Caki2 (cell line): ENCODE results near the gene ARAP1. TPM values are rescaled to one million over a fixed set of nuclear protein-coding genes. Genes with fewer than 3 reads are reported as not detected.

ENCODE experiments used
- DNase-seq: peaks from one replicate; pipeline ENCODE4 v3.0.0-alpha.2; 2015; ENCODE audit warnings: low read depth
- in situ Hi-C: cut with HindIII; loops from 2 replicates; pipeline ENCODE4 v1.10.0; 2016; ENCODE audit warnings: low sequenced_read_pairs, low pct_unique_long_range_greater_than_20kb, mixed read lengths
- total RNA-seq: library from RNA; depleted of rRNA; stranded (reverse); fragments of >200 nt; shearing (Covaris generic); gene quantifications from 2 replicates; pipeline ENCODE4 v1.2.3, GENCODE V29; 2014; ENCODE audit warnings: low replicate concordance

ARAP1 gene
- total RNA-seq, 1 experiment from 2014 or later = 45.6 TPM

GRCh38 chr11:72781313-72782080 is 29.3 kb upstream of the ARAP1 start:
- in situ Hi-C loops = no loop called here
- DNase-seq = no peak

DNA sequence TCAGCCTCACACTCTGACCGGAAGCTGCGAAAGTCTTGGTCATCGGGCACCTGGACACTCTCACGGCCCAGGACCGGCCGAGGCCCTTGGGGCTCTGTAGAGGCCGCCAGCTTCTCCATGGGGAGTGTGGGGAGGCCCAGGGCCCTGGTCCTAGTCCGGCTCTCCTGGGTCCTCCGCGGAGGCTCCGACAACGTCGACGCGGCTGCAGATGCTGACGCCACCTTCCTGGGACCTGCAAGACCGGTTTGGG is 28.8 kb upstream of the ARAP1 start:
- no peak for DNase-seq
- in situ Hi-C loops = no loop called here

- in situ Hi-C loops = no loop called here
- DNase-seq = no peak
Measured at GRCh38 chr11:72780296-72781062, 28.3 kb upstream of the ARAP1 start.

DNA sequence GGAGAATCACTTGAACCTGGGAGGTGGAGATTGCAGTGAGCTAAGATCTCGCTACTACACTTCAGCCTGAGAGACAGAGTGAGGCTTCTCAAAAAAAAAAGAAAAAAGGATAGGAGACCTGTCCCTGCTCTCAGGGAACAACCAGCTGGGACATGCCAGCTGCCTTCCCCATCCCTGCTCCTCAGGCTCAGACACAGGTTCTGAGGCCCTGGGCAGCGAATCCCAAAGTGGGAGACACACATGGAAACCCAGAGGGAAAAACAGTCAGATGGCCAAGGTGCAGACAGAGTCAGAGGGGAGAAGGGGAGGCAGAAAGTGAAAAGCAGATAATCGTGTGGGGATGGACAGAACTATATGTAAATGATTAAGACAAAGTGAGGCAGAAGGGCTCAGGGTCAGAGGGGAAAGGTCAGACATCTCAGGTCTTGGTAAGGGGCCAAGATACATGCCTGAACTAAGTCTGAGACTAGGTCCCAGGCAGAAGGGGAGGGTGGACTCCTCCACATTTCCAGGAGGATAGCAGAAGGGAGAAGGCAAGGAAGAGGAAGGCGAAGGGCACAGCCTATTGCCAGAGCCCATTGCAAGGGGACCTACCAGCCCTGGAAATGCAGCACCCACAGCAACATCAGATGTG is 27.4 kb upstream of the ARAP1 start:
- DNase-seq = no peak
- in situ Hi-C loops = no loop called here

GRCh38 chr11:72778535-72779494 is 26.6 kb upstream of the ARAP1 start:
- DNase-seq = no peak
- in situ Hi-C loops = no loop called here

DNA sequence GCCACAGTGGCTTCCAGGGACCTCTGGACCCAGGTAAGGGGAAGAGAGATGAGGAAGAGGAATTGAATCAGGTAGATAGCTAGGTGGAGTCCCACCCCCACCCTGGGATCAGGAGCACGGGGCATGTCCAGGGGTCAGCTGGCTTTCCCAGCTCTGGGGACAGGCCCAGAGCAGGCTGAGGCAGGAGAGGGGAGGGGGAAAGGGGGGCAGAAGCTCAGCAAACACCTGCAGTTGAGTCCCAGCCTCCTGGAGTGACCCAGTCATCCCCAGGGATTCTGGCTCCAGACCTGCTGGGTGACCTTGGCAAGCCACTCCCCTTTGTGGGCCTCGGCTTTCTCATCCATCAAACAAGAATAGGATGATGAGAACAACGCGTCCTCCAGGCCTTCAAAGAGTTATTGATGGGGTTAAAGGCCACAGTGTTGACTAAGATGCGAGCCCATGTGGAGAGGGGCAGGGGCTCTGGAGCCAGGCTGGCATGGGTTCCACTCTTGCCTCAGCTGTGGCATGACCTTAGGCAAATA is 25.6 kb upstream of the ARAP1 start:
- in situ Hi-C loops = no loop called here

DNA sequence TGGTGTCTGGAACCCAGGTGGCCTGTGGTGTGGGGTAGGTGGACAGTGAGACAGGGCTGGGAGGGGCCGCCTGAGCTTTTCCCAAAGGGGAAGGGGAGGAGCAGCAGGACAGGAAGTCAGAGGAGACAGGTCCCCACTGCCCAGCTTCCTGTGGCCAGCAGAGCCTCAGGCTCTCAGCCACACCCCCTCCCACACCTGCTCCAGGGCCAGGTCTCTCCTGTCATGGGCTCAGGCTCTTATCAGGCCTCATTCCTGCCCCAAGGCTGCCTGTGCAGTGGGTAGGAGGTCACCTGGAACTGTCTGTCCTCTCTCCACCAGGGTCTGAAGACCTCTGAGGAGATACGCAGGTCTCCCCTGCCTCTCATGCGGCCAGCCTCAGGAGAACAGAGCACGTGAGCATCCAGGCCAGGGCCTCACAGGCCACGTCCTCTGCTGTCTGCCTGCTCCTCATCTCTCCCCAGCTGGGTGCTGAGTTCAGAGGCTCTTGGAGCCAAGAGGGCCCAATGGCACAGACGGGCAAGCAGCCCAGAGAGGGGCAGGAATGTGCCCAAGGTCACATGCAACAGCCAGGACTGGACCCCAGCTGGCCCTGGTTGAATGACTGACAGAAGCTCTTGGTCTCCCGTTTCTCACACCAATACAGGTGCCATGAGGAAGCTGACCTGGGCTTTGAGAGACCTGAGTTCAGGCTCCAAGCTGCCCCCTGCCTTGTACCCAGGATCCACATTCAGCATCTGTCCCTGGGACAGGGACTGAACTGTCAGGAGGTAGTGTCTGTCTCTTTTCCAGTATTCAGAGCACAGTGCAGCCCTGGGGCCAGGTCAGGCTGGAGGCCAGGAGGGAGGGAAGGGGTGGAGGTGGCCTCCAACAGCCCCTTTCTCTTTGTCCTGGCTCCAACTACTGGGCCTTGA is 24.9 kb upstream of the ARAP1 start:
- in situ Hi-C loops = no loop called here
- DNase-seq = no peak

More for the DNA sequence above, 25.6 kb upstream of the ARAP1 start:
- no peak for DNase-seq

DNA sequence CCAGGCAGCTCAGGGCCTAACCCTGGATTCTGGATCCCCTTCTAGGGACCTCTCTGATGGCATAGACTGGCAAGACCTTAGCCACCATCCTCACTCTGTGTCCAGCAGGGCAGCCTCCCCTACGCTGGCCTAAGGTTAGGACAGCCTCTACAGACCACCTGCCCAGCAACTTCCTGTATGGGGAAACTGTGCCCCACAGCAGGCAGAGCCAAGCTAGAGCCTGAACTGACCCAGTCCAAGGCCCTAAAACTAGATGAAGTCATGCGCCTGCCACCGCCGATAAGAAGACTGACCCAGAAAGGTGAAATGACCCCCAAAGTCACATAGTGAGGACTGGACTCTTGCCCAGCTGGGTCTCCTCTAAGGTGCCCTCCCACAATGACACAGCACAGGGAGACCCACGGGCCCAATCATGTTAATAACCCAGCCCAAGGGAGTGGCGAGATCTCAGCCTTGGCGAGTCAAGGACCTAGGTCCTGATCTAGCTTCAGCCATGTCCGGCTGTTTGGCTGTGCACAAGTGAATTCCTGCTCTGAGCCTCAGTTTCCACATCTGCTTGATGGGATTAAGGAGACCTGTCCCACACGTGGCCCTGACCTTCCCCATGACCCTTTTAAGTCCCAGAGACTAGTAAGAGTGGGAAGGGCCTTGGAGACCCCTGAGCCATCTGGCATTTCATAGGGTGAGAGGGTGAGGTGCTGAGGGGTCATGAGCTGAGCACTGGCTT is 24.1 kb upstream of the ARAP1 start:
- no peak for DNase-seq
- in situ Hi-C loops = no loop called here

- in situ Hi-C loops = no loop called here
- no peak for DNase-seq
Measured at GRCh38 chr11:72775288-72776110, 23.3 kb upstream of the ARAP1 start.

DNA sequence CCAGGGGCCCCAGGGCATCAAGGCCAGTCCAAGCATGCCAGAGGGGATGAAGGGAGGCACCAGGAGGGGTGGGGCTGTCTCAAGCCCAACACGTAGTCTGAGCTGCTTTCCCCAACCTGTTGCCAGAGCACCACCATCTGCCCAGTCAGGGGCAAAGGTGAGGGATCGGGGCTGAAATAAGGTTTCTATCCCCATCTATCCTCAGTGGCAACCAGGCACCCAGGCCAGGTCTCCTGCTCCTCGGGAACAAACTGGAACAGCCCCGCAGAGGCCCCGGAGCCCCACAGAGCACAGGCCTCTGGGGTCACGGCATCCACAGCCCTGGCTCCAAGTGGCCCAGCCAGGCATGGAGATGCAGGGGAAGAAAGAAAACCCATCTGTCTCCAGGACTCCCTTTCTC is 22.3 kb upstream of the ARAP1 start:
- in situ Hi-C loops = no loop called here
- no peak for DNase-seq

GRCh38 chr11:72773696-72774095 is 21.5 kb upstream of the ARAP1 start:
- DNase-seq = no peak

GRCh38 chr11:72773291-72773690 is 21.1 kb upstream of the ARAP1 start:
- DNase-seq = no peak
- in situ Hi-C loops = no loop called here

More at GRCh38 chr11:72773696-72774095, 21.5 kb upstream of the ARAP1 start:
- in situ Hi-C loops = no loop called here

DNA sequence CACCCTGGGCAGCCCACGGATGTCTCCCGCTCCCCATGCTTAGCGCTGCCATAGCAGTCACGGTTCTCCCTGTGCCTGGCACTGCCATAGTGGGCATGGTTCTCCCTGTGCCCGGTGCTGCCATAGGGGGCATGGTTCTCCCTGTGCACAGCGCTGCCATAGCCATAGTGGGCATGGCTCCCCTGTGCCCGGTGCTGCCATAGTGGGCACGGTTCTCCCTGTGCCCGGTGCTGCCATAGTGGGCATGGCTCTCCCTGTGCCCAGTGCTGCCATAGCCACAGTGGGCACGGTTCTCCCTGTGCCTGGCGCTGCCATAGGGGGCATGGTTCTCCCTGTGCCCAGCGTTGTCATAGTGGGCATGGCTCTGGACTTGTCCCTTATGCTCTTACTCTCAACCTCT is 19.9 kb upstream of the ARAP1 start:
- in situ Hi-C loops = no loop called here
- no peak for DNase-seq

DNA sequence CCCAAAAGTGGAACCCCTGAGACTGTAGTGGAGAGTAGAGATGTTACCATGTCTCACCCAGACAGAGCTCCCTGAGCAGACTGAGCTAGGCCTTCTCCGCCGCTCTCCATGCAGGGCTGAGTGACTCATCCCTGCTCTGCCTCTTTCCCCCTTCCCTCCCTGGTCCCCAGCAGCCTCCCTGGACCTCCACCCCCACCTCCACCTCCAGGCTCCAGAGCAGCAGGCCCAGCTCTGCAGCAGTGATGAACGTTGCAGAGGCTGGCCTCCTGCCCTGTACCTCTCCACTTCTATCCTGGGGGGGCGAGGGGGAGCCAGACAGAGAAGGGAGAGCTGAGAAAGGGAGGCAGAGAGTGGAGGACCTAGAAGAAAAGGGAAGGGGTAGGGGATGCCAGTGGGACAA is 19.3 kb upstream of the ARAP1 start:
- in situ Hi-C loops = no loop called here
- no peak for DNase-seq

DNA sequence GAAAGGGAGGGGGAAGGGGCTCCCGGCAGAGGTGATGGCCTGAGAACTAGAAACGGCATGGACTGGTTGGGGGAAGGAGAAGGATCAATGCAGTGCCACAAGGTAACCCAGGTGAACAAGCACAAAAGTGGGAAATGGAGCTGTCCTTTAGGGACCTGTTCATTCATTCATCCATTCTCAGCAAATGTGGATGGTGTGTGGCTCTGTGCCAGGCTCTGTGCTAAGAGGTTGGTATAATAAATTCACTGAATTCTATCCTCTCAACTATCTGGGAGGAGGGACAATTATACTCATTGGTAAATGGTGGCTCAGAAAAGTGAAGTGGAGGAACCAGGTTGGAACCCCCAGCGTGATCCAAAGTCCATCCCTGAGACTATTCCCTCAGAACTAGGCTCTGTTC is 18.6 kb upstream of the ARAP1 start:
- in situ Hi-C loops = no loop called here
- DNase-seq = no peak

DNA sequence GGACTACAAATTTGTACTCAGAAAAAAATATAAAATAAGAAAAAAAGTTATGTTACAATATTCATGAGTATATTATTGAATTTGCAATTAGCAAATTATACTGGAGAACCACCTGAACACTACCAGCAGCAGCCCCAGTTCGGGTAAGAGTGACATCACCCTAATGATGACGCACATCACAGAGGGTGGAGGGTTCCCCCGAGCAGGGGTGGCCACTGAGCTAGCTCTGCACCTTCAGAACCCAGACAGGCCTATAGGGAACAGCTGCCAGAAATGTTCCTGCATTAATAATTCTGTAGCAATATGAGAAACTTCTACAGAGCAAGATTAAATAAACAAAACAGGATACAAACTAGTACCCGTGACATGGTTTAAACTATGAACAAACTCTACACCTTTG is 17.5 kb upstream of the ARAP1 start:
- DNase-seq = no peak
- in situ Hi-C loops = no loop called here
